ENCODE data around the gene BCORL1.

Gene BCORL1

GRCh38 chrX:129982300-129983251 lies at the start of gene BCORL1:
BCORL1 (plus strand) TSS chrX:129982635; CDS start chrX:130005232, 22,597 bp downstream.
- DNase-seq: peak; percentile 83 to 86

GRCh38 chrX:129932821-129933321 lies 49.6 kb upstream of the BCORL1 start:
- peak in 1 of 2 experiments; percentile 5 for DNase-seq

- no peak for DNase-seq
These were observed 48.7 kb upstream of the BCORL1 start for GRCh38 chrX:129933700-129934099.

GRCh38 chrX:129934461-129934860 lies 48.0 kb upstream of the BCORL1 start:
- no peak for DNase-seq

- no peak for DNase-seq
These were observed 47.5 kb upstream of the BCORL1 start for GRCh38 chrX:129934952-129935351.

GRCh38 chrX:129938081-129938480 lies 44.4 kb upstream of the BCORL1 start:
- no peak for DNase-seq

GRCh38 chrX:129939986-129940385 lies 42.4 kb upstream of the BCORL1 start:
- DNase-seq: no peak

- DNase-seq: no peak
These were observed 41.7 kb upstream of the BCORL1 start for GRCh38 chrX:129940721-129941120.

- no peak for DNase-seq
These were observed 37.3 kb upstream of the BCORL1 start for GRCh38 chrX:129945131-129945530.

- DNase-seq: no peak
These were observed 29.1 kb upstream of the BCORL1 start for GRCh38 chrX:129953334-129953648.

- no peak for DNase-seq
These were observed 28.6 kb upstream of the BCORL1 start for GRCh38 chrX:129953881-129954280.

GRCh38 chrX:129954804-129955203 lies 27.6 kb upstream of the BCORL1 start:
- DNase-seq: no peak

GRCh38 chrX:129955682-129956081 lies 26.8 kb upstream of the BCORL1 start:
- DNase-seq: no peak

- no peak for DNase-seq
These were observed 26.3 kb upstream of the BCORL1 start for GRCh38 chrX:129956145-129956544.

- no peak for DNase-seq
These were observed 25.7 kb upstream of the BCORL1 start for GRCh38 chrX:129956765-129957164.

GRCh38 chrX:129957241-129958082 lies 25.0 kb upstream of the BCORL1 start:
- peak; percentile 20 to 63 for DNase-seq

GRCh38 chrX:129958083-129958465 lies 24.4 kb upstream of the BCORL1 start:
- no peak for DNase-seq

GRCh38 chrX:129958814-129959492 lies 23.5 kb upstream of the BCORL1 start:
- no peak for DNase-seq

GRCh38 chrX:129959493-129959832 lies 23.0 kb upstream of the BCORL1 start:
- DNase-seq: no peak

- DNase-seq: peak; percentile 29 to 37
These were observed 21.0 kb upstream of the BCORL1 start for GRCh38 chrX:129961180-129962083.

- no peak for DNase-seq
These were observed 18.7 kb upstream of the BCORL1 start for GRCh38 chrX:129963729-129964128.

- no peak for DNase-seq
These were observed 17.3 kb upstream of the BCORL1 start for GRCh38 chrX:129965166-129965565.

Data from SHP77 (cell line).